MM.1S (cell line): ENCODE results near the gene DNAJC18.

Experiments used
- EZH2phosphoT487 ChIP-seq: fragments of 300-600 bp; sonication (generic); IDR thresholded peaks from 2 replicates; pipeline ENCODE4 v1.6.1; 2018; ENCODE audit warnings: antibody characterized with exemption, low read length
- TF ChIP-seq, protein P1 (sequence below): fragments of 300-600 bp; sonication (generic); IDR thresholded peaks from 2 replicates; pipeline ENCODE4 v1.5.1; 2016; ENCODE audit warnings: antibody characterized with exemption, low read length, mixed read lengths

DNA sequence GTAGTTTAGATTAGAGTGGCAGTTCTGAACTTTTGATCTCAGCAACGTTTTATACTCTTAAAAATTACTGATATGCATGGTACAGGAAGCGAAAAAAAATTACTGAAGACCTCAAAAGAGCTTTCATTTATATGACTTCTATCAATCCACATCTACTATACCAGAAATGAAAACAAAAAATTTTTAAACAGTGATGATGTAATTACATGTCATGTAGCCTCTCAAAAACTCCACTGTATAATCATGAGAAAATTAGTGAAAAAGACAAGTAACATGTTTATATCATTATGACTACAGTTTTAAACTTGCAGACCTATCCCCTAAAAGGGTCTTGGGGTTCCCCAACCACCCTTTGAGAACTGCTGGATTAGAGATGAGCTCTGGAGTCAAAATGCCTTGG is 9.3 kb downstream of the DNAJC18 start:
- TF ChIP-seq EZH2phosphoT487, result no peak
- TF ChIP-seq, protein P1, sequence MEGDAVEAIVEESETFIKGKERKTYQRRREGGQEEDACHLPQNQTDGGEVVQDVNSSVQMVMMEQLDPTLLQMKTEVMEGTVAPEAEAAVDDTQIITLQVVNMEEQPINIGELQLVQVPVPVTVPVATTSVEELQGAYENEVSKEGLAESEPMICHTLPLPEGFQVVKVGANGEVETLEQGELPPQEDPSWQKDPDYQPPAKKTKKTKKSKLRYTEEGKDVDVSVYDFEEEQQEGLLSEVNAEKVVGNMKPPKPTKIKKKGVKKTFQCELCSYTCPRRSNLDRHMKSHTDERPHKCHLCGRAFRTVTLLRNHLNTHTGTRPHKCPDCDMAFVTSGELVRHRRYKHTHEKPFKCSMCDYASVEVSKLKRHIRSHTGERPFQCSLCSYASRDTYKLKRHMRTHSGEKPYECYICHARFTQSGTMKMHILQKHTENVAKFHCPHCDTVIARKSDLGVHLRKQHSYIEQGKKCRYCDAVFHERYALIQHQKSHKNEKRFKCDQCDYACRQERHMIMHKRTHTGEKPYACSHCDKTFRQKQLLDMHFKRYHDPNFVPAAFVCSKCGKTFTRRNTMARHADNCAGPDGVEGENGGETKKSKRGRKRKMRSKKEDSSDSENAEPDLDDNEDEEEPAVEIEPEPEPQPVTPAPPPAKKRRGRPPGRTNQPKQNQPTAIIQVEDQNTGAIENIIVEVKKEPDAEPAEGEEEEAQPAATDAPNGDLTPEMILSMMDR, result no peak
